NCI-H2171 treated with DMSO at 0.1 percent for 48 hours (cell line): Measurements from ENCODE around the gene CDK14.

ENCODE experiments used
- DNase-seq: peaks from one replicate; lab custom pipeline; 2025; lab: John Stamatoyannopoulos, UW

CDK14 gene

DNA sequence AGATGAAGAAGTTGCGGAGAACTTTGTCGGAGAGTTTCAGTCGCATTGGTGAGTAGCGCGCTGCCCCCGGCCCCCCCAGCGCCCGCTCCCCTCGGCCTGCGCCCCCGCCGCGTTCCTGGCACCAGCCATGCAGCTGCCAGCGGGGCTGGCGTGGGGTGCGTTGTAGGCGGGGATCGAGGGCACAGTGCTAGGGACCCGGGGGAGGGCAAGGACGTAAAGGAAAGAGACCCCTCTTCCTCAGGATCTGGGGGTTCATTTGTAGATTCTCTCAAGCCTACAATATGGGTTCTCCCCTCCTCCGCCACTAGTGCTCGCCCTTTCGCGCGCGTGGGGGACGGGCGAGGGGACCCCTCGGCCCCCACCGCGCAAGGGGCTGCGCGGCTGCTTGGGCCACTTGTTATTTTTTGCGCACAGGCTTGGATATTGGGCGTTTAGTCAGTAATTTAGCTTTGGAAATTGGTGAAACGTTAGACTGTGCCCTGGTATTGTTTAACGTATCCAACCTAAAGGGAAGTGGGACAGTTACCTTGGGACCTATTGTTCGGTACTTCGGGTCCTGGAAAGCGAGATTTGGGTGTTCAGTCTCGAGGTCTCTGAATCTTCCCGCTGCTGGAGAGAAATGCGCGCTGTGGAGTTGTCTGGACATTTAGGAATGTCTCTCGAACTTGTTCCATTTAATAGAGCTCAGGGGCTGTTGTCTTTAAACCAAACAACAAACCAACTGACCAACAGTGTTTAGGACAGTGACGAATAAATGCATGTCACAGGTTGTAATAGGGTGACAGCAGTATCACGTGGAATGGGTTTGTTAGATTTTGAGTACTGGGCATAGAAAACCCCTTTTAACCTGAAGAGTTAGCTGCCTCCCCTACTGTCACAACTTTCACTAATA lies 796 bp downstream of the CDK14 start:
- DNase-seq = peak; percentile 47

DNA sequence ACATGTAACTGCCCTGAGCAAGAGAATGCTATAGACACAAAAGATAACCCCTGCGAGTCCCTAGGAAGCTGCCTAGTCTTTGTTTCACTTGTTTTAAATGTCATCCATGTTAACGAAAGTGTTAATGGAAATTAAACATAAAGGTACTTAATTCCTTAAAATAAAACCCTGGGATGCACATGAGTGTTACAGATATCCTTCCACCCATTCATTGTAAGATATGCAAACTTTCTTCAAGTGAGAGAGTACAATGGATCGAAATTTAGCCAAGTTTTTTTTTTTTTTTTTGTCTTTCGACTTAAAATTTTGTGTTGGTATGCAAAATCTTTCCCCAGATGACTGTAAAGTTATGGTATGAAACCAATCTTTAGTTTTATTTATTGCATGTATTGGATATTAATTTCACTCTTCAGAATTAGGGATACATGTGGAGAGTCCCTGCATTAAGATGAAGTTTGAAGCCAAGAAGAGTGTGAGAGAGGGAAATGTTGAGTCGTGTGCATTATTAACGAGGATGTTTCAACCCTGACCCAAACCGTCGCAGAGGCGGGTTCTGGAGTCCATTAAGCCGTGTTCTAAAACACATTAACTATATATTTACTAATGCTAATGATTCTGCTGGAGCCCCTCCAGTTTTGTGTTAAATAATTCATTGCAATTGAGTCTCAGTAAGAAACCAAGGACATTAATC lies 1.6 kb downstream of the CDK14 start:
- DNase-seq = no peak

- no peak for DNase-seq
These were observed 2.9 kb downstream of the CDK14 start for GRCh38 chr7:90599038-90599437.

DNA sequence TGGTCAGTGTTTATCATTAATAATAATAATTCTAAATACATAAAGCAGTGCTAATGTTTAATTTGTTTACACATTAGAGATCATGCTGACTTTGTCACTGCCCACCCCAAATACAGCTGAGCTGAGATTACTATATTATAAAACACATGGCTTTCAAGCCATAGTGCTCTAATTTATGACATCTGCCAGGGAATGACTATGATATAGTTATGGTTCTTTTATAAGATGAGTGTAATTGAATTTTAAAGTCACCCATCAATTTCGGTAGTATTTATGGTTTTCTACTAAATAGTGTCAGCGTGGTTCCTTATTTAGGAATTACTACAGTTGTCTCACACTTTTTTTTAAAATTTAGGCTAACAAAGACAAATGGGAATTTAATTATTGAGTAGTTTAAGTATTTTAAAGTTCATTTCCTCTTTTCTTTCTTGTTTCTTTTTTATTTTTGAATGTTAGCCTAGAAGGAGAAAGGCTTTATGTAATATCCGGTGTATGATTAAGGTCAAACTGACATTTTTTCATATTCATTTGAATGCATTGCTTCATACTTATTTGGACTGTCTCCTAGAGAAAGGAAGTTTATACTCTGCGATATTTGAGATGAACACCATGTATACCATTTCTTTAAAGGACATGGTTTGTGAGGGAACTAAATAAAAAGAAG lies 3.9 kb downstream of the CDK14 start:
- DNase-seq = no peak

GRCh38 chr7:90602303-90602702 lies 6.2 kb downstream of the CDK14 start:
- DNase-seq = no peak

DNA sequence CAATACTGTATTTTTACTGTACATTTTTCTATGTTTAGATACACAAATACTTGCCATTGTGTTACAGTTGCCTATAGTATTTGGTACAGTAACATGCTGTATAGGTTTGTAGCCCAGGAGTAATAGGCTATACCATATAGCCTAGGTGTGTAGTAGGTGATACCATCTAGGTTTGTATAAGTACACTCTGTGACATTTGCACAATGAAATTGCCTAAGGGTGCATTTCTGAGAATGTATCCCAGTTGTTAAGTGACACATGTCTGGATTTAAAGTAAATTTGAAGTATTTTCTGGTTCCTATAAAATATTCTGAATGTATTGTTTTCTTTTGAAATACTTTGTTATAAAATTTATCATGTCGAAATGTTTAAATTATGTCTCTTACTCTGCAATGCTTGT lies 7.2 kb downstream of the CDK14 start:
- no peak for DNase-seq

- DNase-seq = peak; percentile 57
These were observed 8.3 kb downstream of the CDK14 start for GRCh38 chr7:90604383-90604782.

- DNase-seq = peak; percentile 91
These were observed 8.9 kb downstream of the CDK14 start for GRCh38 chr7:90605055-90605454.

GRCh38 chr7:90607196-90607595 lies 11.1 kb downstream of the CDK14 start:
- no peak for DNase-seq

- DNase-seq = no peak
These were observed 14.0 kb downstream of the CDK14 start for GRCh38 chr7:90610105-90610504.

DNA sequence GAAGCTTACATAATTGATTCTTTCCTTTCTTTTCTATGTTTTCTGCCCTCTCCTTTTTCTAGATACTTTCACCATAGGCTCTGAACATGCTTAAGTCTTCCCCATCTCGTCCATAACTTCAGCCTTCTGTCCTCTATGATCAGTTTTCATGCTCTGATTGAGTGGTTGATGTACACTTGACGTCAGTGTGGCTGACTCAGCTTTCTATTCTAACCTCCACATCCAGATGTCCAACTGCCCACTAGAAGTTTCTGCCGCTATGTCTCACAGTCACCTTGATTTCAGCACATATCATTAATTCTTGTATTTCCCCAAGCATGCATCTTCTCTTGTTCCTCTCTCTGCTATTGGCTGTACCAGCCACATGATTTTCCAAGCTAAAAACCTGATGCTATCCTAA lies 15.0 kb downstream of the CDK14 start:
- DNase-seq = no peak

GRCh38 chr7:90613088-90613498 lies 17.0 kb downstream of the CDK14 start:
- DNase-seq = no peak

- DNase-seq = no peak
These were observed 21.3 kb downstream of the CDK14 start for GRCh38 chr7:90617442-90617841.

GRCh38 chr7:90618876-90619275 lies 22.8 kb downstream of the CDK14 start:
- DNase-seq = no peak

DNA sequence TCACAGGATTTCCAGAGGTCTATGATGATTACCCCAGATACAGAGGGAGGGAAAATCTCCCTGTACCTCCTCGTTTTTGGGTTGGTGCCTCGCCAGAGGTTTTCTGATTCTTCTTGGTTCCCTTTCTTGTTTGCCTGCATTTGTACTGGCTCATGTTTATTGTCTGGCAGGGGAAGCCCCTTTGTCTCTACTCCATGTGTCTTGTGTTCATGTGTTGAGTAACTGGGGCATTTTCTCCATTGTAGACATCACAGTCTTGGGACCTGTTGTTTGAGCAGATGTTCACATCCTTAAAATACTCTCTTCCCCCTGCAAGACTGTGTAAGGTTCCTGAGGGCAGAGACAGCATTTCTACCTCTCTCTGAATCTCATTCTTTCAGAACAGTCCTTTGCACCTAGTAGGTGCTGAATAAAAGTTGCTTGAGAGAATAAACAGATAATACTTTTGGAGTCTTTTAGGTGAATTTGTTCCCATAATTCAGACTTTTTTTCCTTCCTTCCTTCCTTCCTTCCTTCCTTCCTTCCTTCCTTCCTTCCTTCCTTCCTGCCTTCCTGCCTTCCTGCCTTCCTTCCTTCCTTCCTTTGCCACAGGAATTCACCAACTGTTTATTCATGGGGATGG lies 25.1 kb downstream of the CDK14 start:
- no peak for DNase-seq

DNA sequence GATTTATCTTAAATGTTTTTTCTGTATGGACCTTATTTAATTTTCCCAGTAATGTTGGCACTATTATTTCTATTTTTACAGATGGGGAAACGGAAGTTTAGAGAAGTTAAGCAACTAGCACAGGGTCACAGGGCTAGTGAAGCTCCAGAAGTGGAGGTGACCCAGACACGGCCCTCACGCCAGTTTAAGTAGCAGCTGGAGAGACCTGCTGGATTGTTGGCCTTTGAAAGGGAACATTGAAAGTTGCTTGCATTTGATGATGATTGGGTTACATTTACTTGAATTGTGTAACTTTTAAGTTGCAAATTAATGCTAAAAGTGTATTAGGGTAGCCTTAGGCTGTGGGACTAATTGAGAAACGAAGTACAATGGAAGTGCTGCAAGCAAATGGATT lies 25.6 kb downstream of the CDK14 start:
- DNase-seq = no peak

GRCh38 chr7:90622670-90623069 lies 26.5 kb downstream of the CDK14 start:
- no peak for DNase-seq

GRCh38 chr7:90624225-90624911 lies 28.2 kb downstream of the CDK14 start:
- DNase-seq = no peak

GRCh38 chr7:90625051-90625450 lies 28.9 kb downstream of the CDK14 start:
- peak; percentile 54 for DNase-seq

GRCh38 chr7:90625562-90625961 lies 29.4 kb downstream of the CDK14 start:
- peak; percentile 93 for DNase-seq

GRCh38 chr7:90626013-90626412 lies 29.9 kb downstream of the CDK14 start:
- DNase-seq = no peak
